ENCODE data around the gene HAGH.

The HAGH gene

DNA sequence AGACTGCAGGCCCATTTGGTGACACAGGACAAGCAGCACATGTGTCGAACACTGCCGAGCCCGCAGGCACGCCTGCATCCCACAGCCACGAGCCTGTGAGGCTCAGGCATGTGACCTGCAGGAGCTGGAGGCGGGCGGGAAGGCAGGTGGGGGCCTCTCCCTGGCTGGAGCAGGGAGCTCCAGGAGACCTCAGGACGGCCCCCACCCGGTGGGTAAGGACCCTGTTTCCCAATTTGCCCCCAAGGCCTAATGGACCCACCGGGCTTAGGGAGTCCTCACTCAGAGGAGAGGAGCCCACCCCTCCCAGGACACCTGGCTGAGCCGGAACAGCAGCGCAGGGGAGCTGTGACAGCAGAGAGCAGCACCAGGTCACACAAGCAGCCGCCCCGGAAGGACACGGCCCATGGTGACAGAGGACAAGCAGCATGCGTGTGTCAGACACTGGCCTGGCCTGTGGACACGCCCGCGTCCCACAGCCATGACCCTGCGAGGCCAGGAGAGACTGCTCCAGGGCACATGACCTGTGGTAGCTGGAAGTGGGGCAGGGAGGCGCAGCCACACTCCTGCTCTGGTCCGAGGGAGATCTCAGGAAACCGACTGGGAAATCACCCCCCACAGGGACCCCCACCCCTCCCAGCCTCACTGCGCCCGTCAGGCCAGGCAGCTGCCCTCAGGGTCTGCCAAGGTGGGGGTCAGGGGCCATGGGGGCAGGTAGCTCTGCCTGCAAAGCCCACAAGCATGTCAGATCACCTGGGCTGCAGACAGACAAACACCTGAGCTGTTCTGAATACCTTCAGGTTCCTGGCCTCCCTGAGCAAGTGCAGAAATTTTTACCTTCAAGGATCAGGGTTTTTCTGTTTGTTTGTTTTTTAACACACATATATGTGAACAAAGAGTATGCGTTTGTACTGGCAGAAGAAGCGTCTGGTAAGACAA is 46.6 kb downstream of the HAGH start:
- Histone ChIP-seq H3K27me3 (ENCODE audit: insufficient read depth, low read length, poor library complexity) (no peaks in the 10 kb centered on the region), H3K4me3 (ENCODE audit: low read depth in 1 of 2, low read length in 2 of 2) (no peak overlapping the region), H3K4me1 (ENCODE audit: insufficient read depth, low read length) (peaks cover 44% of the 10 kb centered on the region), H4K20me1 (ENCODE audit: insufficient read depth, low read length) (peaks cover 74% of the 10 kb centered on the region), H3K9ac (ENCODE audit: low read depth, low read length) (peak overlapping the region; percentile 17; the same call in 1 of the 2 replicates), H3K36me3 (ENCODE audit: insufficient read depth, low read length) (peaks cover 68% of the 10 kb centered on the region), H3K4me2 (ENCODE audit: insufficient read depth, low read length) (peak overlapping the region; percentile 95), H3K27ac (ENCODE audit: low read length) (no peak overlapping the region), H2AFZ (ENCODE audit: low read depth, low read length) (no peak overlapping the region), H3K79me2 (ENCODE audit: insufficient read depth, low read length) (peaks cover 66% of the 10 kb centered on the region), H3K9me3 (ENCODE audit: insufficient read depth, low read length, severe bottlenecking) (no peaks in the 10 kb centered on the region)
- ATAC-seq (ENCODE audit: insufficient read depth, low read depth) (no peak), DNase-seq (no peak)
- no peak for TF ChIP-seq EZH2 (IDR thresholded peaks at IDR 0.05; ENCODE audit: borderline replicate concordance, low read depth, low read length, severe bottlenecking)
- TF ChIP-seq, protein P1, sequence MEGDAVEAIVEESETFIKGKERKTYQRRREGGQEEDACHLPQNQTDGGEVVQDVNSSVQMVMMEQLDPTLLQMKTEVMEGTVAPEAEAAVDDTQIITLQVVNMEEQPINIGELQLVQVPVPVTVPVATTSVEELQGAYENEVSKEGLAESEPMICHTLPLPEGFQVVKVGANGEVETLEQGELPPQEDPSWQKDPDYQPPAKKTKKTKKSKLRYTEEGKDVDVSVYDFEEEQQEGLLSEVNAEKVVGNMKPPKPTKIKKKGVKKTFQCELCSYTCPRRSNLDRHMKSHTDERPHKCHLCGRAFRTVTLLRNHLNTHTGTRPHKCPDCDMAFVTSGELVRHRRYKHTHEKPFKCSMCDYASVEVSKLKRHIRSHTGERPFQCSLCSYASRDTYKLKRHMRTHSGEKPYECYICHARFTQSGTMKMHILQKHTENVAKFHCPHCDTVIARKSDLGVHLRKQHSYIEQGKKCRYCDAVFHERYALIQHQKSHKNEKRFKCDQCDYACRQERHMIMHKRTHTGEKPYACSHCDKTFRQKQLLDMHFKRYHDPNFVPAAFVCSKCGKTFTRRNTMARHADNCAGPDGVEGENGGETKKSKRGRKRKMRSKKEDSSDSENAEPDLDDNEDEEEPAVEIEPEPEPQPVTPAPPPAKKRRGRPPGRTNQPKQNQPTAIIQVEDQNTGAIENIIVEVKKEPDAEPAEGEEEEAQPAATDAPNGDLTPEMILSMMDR (IDR thresholded peaks at IDR 0.05; ENCODE audit: borderline replicate concordance, extremely low read depth, low read length, poor library complexity, severe bottlenecking) = no peak

DNA sequence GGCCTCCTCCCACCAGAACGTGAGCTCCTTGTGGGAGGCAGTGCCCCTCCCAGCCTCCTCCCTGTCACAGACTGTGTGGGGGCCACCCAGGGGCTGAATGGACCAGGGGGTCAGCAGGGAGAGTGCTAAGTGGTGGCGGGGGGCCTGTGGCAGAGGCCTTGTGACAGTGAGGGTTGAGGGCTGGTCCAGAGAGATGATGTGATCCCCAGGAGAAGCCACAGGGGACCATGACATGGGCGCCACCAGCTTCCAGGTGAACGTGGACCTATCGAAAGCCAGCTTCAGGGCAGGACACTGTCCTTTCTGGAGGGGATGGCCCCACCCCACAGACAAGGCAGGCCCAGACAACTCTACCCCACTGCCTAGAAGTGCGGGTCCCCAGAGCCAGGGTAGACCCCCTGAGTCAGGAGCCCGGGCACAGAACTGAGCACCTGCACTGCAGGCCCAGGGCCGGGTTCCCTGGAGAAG is 47.4 kb downstream of the HAGH start:
- DNase-seq (no peak), ATAC-seq (ENCODE audit: insufficient read depth, low read depth) (no peak)
- H3K9me3 ChIP-seq (ENCODE audit: insufficient read depth, low read length, severe bottlenecking) = no peaks in the 10 kb centered on the region
- H3K27me3 ChIP-seq (ENCODE audit: insufficient read depth, low read length, poor library complexity) = no peaks in the 10 kb centered on the region
- peaks cover 66% of the 10 kb centered on the region for H3K79me2 ChIP-seq (ENCODE audit: insufficient read depth, low read length)
- TF ChIP-seq, protein P1 (IDR thresholded peaks at IDR 0.05; ENCODE audit: borderline replicate concordance, extremely low read depth, low read length, poor library complexity, severe bottlenecking) = no peak
- no peak for TF ChIP-seq EZH2 (IDR thresholded peaks at IDR 0.05; ENCODE audit: borderline replicate concordance, low read depth, low read length, severe bottlenecking)
- peaks cover 70% of the 10 kb centered on the region for H3K36me3 ChIP-seq (ENCODE audit: insufficient read depth, low read length)
- no peak overlapping the region for H2AFZ ChIP-seq (ENCODE audit: low read depth, low read length)
- peak overlapping the region; percentile 17; the same call in 1 of the 2 replicates for H3K9ac ChIP-seq (ENCODE audit: low read depth, low read length)
- H3K4me1 ChIP-seq (ENCODE audit: insufficient read depth, low read length) = peaks cover 45% of the 10 kb centered on the region
- H4K20me1 ChIP-seq (ENCODE audit: insufficient read depth, low read length) = peaks cover 75% of the 10 kb centered on the region
- H3K4me3 ChIP-seq (ENCODE audit: low read depth in 1 of 2, low read length in 2 of 2) = no peak overlapping the region
- no peak overlapping the region for H3K4me2 ChIP-seq (ENCODE audit: insufficient read depth, low read length)
- no peak overlapping the region for H3K27ac ChIP-seq (ENCODE audit: low read length)

DNA sequence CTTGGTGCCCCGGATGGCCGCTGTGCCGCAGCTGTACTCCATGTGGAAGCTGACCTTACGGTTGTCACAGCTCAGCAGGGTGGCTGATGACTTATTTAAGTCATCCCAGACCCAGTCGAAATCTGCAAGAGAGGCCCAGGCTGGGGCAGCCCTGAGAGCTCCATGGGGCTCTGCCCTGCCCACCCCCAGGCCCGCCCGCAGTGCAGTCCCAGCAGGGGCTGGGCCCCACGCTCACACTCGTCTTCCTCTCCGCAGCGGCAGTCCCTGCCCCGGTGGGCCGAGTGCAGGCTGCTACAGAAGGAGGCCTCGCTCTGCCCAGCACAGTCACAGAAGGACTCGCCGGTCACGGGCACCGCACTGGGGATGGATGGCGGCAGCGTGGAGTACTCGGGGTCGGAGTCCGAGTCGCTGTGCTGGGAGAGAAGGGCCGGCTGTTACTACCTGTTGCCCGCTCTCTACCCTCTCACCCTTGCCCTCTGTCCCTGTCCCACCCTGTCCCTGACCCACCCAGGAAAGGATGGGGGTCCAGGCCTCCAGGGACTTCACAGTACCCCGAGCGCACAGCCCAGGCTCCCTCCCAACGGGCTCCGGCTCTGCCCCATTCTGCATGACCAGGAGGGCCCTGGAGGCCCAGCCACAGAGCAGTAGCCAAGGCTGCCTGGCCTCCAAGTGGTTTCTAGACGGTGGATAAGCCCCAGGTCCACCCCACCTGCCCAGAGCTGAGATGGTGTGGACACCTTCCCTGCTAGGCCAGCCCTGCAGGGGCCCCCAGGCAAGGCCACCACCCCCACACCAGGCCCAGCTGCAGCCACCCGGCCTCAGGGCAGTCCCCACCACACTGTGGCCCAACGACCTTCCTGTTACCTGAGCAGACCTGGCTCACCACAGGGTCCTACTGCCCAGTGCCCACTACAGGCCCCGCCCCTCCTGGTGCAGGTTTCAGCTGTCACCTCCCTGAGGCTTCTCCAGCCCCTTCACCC is 48.1 kb downstream of the HAGH start:
- Histone ChIP-seq H3K27me3 (ENCODE audit: insufficient read depth, low read length, poor library complexity) (no peaks in the 10 kb centered on the region), H3K27ac (ENCODE audit: low read length) (no peak overlapping the region), H4K20me1 (ENCODE audit: insufficient read depth, low read length) (peaks cover 75% of the 10 kb centered on the region), H3K9ac (ENCODE audit: low read depth, low read length) (no peak overlapping the region), H3K4me2 (ENCODE audit: insufficient read depth, low read length) (no peak overlapping the region), H3K4me1 (ENCODE audit: insufficient read depth, low read length) (peaks cover 44% of the 10 kb centered on the region), H2AFZ (ENCODE audit: low read depth, low read length) (no peak overlapping the region), H3K4me3 (ENCODE audit: low read depth in 1 of 2, low read length in 2 of 2) (no peak overlapping the region), H3K79me2 (ENCODE audit: insufficient read depth, low read length) (peaks cover 67% of the 10 kb centered on the region), H3K36me3 (ENCODE audit: insufficient read depth, low read length) (peaks cover 70% of the 10 kb centered on the region), H3K9me3 (ENCODE audit: insufficient read depth, low read length, severe bottlenecking) (no peaks in the 10 kb centered on the region)
- ATAC-seq (ENCODE audit: insufficient read depth, low read depth) (no peak), DNase-seq (no peak)
- TF ChIP-seq, protein P1 (IDR thresholded peaks at IDR 0.05; ENCODE audit: borderline replicate concordance, extremely low read depth, low read length, poor library complexity, severe bottlenecking) = no peak
- TF ChIP-seq EZH2 (IDR thresholded peaks at IDR 0.05; ENCODE audit: borderline replicate concordance, low read depth, low read length, severe bottlenecking) = no peak
